GM18526 (cell line): Measurements from ENCODE around the gene TMEM167B.
A peak's percentile ranks its signal among the peaks of the same experiment; 100 is the strongest.

Source experiments
- POLR2A ChIP-seq: IDR thresholded peaks from 3 replicates; pipeline ENCODE4 v1.6.1; 2011; ENCODE audit not compliant: insufficient read length; ENCODE audit errors: extremely low read depth

Gene TMEM167B

GRCh38 chr1:109090196-109091077, at the start of gene TMEM167B:
Gene TMEM167B (plus strand): TSS chr1:109090764. CDS start chr1:109090873, 109 bp downstream.
- TF ChIP-seq POLR2A = peak; percentile 60

- TF ChIP-seq POLR2A = no peak
Observed at GRCh38 chr1:109040989-109041620, 49.5 kb upstream of the TMEM167B start.

- peak; percentile 99 for TF ChIP-seq POLR2A
Observed at GRCh38 chr1:109041621-109042468, 48.7 kb upstream of the TMEM167B start, which contains the start of gene WDR47. Gene WDR47 (minus strand): TSS chr1:109042102. CDS start chr1:109023512, 18,590 bp downstream.

DNA sequence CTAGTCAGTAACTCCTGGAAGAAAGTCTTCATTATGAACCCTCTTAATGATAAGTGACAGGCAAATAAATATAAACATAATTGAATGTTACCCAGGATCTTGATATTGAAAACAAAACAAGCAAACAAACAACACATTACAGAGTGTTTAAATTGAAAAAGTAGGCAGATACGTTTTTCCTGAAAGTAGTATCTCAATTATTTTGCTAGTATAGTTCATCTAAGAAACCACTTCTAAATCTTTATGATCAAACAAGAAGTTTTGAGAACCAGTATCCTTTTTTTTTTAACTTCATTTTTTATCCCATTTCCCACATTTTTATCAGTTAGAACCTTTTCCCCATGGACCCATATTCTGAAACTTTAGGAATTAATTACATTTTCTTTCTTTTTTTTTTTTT, 45.0 kb upstream of the TMEM167B start:
- TF ChIP-seq POLR2A = no peak

GRCh38 chr1:109046671-109047070, 43.9 kb upstream of the TMEM167B start:
- no peak for TF ChIP-seq POLR2A

DNA sequence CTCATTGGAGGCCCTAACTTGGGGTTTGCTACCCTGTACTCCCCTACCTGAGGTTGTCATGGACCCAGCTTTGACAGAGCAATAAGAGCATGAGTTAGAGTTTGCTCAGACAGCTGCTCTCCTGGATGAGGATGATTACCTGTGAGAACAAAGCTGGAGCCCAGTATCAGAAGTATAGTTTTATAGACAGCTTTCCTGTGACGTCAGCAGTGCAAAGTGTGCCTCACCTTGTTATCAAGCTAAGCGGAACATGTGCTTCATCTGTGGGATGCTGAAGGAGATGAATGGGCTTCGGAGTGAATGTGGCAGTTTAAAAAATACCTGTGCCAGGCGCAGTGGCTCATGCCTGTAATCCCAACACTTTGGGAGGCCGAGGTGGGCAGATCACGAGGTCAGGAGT, 43.2 kb upstream of the TMEM167B start:
- TF ChIP-seq POLR2A = no peak

GRCh38 chr1:109048335-109048734, 42.2 kb upstream of the TMEM167B start:
- TF ChIP-seq POLR2A = no peak

GRCh38 chr1:109050228-109050995, 40.2 kb upstream of the TMEM167B start:
- TF ChIP-seq POLR2A = no peak

DNA sequence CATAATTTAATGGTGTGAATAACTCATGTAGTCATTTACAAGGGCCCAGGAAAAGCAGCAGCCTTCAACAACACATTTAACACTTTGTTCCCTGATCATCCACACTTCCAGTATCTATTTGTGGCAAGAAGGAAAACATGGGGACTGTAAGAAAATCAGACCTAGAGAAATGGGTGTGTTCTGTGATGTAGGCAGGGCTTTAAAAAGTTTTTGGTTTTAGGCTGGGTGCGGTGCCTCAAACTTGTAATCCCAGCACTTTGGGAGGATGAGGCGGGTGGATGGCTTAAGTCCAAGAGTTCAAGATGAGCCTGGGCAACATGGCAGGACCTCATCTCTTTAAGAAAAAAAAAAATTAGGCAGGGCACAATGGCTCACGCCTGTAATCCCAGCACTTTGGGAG, 34.5 kb upstream of the TMEM167B start:
- TF ChIP-seq POLR2A = no peak

- no peak for TF ChIP-seq POLR2A
Observed at GRCh38 chr1:109059026-109059425, 31.5 kb upstream of the TMEM167B start.

- TF ChIP-seq POLR2A = no peak
Observed at GRCh38 chr1:109060707-109061106, 29.9 kb upstream of the TMEM167B start.

DNA sequence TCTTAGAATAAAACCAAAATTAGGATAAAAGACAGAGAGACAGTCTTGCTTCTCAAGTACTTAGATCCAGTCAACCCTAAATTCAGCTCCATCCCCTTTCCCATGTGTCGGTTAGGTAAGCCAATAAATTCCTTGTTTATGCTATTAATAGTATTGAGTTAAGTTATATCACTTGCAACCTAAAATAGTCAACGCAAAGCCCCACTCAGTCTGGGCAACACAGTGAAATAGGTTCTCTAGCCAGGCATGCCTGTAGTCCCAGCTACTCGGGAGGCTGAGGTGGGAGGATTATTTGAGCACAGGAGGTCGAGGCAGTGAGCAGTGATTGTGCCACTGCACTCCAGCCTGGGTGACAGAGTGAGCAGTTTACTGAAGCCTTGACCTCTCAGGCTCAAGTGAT, 29.4 kb upstream of the TMEM167B start:
- no peak for TF ChIP-seq POLR2A

- no peak for TF ChIP-seq POLR2A
Observed at GRCh38 chr1:109065137-109065536, 25.4 kb upstream of the TMEM167B start.

- TF ChIP-seq POLR2A = no peak
Observed at GRCh38 chr1:109067883-109068282, 22.7 kb upstream of the TMEM167B start.

GRCh38 chr1:109069294-109069693, 21.3 kb upstream of the TMEM167B start:
- TF ChIP-seq POLR2A = no peak
